ENCODE measurements around the gene CPNE2. TPM values are rescaled to one million over a fixed set of nuclear protein-coding genes. Genes with fewer than 3 reads are reported as not detected.

Gene CPNE2
- total and polyA plus RNA-seq, 2 of the 8 experiments (the other 6 are each of a cell fraction or from before 2014, with no cell fraction given), result 10.6 to 39.5 TPM

DNA sequence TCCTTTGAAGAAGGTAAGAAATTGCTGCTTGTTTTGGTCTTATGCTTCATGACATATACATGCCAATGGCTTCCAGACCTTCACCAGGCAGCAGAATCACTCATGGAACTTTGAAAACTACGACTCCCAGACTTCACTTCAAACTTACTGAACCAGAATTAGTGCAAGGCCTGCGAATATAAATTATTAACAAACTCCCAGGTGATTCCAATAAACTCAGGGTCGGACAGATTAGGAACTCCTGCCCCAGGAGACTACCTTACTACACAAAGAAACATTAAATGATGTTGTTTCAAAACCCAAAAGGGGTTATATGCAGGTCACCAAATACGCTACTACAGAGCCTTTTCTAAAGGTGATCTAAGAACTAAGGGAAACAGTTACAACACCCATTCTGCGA is 73.1 kb downstream of the CPNE2 start:
- no peak for DNase-seq (ENCODE audit: low read depth in 1 of 2, low spot score in 2 of 2)
- H2BK12ac ChIP-seq (ENCODE audit: low read depth, low read length), result no peak overlapping the region
- no peak overlapping the region for H3K14ac ChIP-seq (ENCODE audit: insufficient read length)
- ChIA-PET POLR2A (ENCODE audit: partially characterized antibody) (no interaction called here), CTCF (ENCODE audit: partially characterized antibody) (interaction anchor here (1.2 kb wide), 1 partner anchor 78 kb away, joined by 5 read pairs; no protein-coding TSS in a partner anchor)
- H3K79me2 ChIP-seq (ENCODE audit: control insufficient read depth in 1 of 2, insufficient read depth in 2 of 2, low read length in 2 of 2), result no peaks in the 10 kb centered on the region
- WGBS, 2 experiments (ENCODE audit: extremely low coverage in 1 of 2, insufficient coverage in 1 of 2, insufficient read length in 1 of 2, insufficient replicate concordance in 2 of 2, low coverage in 1 of 2, low lambda C conversion rate in 2 of 2, missing lambda C conversion rate in 1 of 2), result 89% methylated on average over 5 of the region's 5 CpGs; no CpG with 5 or more reads in 1 of the 2 experiments
- H3K23me2 ChIP-seq (ENCODE audit: low read depth, low read length), result no peaks in the 10 kb centered on the region
- H3K23ac ChIP-seq (ENCODE audit: insufficient read length), result no peak overlapping the region
- H3K79me1 ChIP-seq (ENCODE audit: low read depth, low read length), result no peaks in the 10 kb centered on the region
- no peak overlapping the region for H2BK120ac ChIP-seq (replicated peaks; ENCODE audit: low read depth, low read length)
- no peak overlapping the region for H3K4me3 ChIP-seq (ENCODE audit: extremely low read depth in 1 of 4, insufficient read depth in 2 of 4, low read depth in 3 of 4, low read length in 4 of 4)
- no peak overlapping the region for H3K4ac ChIP-seq (replicated peaks; ENCODE audit: insufficient read length, low read depth, low read length)
- no peak for TF ChIP-seq KDM4A (IDR thresholded peaks at IDR 0.05; ENCODE audit: low read depth, low read length, severe bottlenecking)
- no peak for TF ChIP-seq TBP (IDR thresholded peaks at IDR 0.05; ENCODE audit: low read depth, low read length)
- TF ChIP-seq SUZ12 (IDR thresholded peaks at IDR 0.05; ENCODE audit: low read length), result no peak
- no peak overlapping the region for H4K8ac ChIP-seq (ENCODE audit: extremely low read depth, insufficient read depth, low read length)
- no peak overlapping the region for H4K91ac ChIP-seq (replicated peaks; ENCODE audit: insufficient read length, low read length)
- no peak overlapping the region for H2AFZ ChIP-seq (ENCODE audit: low read length)
- H2BK15ac ChIP-seq (ENCODE audit: low read length), result no peak overlapping the region
- H3K4me1 ChIP-seq (replicated peaks in 1 of 4; ENCODE audit: control insufficient read depth in 3 of 4, insufficient read depth in 4 of 4, low read length in 3 of 4), result no peaks in the 10 kb centered on the region
- H2AK5ac ChIP-seq (ENCODE audit: low read depth, low read length), result no peak overlapping the region
- FAIRE-seq, result no peak
- H3K56ac ChIP-seq (replicated peaks; ENCODE audit: insufficient read length, low read depth, low read length), result no peak overlapping the region
- no peak overlapping the region for H2BK5ac ChIP-seq (ENCODE audit: low read depth, low read length)
- peaks cover 0 to 1% of the 10 kb centered on the region in 2 experiments for H4K20me1 ChIP-seq (replicated peaks in 1 of 2; ENCODE audit: control insufficient read depth in 1 of 2, insufficient read depth in 2 of 2, low read length in 2 of 2)
- H4K5ac ChIP-seq (ENCODE audit: insufficient read length, low read depth, low read length), result no peak overlapping the region
- H3K9ac ChIP-seq (replicated peaks in 1 of 4; ENCODE audit: extremely low read depth in 1 of 4, low read depth in 3 of 4, low read length in 3 of 4), result no peak overlapping the region
- H3K27me3 ChIP-seq (replicated peaks in 1 of 4; ENCODE audit: control insufficient read depth in 3 of 4, extremely low read depth in 1 of 4, insufficient read depth in 3 of 4, low read length in 3 of 4), result no peaks in the 10 kb centered on the region
- H3K9me3 ChIP-seq (ENCODE audit: insufficient read depth in 2 of 2, low read depth in 1 of 2, low read length in 1 of 2), result no peaks in the 10 kb centered on the region
- no peak overlapping the region for H3K18ac ChIP-seq (ENCODE audit: extremely low read depth, low read length)
- H2BK20ac ChIP-seq (ENCODE audit: low read length), result no peak overlapping the region
- H3K4me2 ChIP-seq (ENCODE audit: insufficient read depth in 1 of 2, low read depth in 2 of 2, low read length in 2 of 2), result no peak overlapping the region
- H3K27ac ChIP-seq (ENCODE audit: low read depth, low read length), result no peak overlapping the region
- peaks cover 18 to 65% (median 50%) of the 10 kb centered on the region in 4 experiments for H3K36me3 ChIP-seq (ENCODE audit: control insufficient read depth in 2 of 4, insufficient read depth in 4 of 4, low read length in 3 of 4)
